HG02981 (cell line): ENCODE measurements around the gene MOK.

Experiments
- ATAC-seq: cut with Tn5 transposase; IDR thresholded peaks from one replicate; pipeline ENCODE4 v1.9.1; 2021; ENCODE audit warnings: mild to moderate bottlenecking, moderate library complexity; ENCODE audit not compliant: unreplicated experiment

MOK gene

GRCh38 chr14:102184316-102185035 is 120.5 kb downstream of the MOK start:
- no peak for ATAC-seq

- no peak for ATAC-seq
Measured at GRCh38 chr14:102183886-102184285, 121.1 kb downstream of the MOK start.

- ATAC-seq = no peak
Measured at GRCh38 chr14:102182936-102183619, 121.9 kb downstream of the MOK start.

- ATAC-seq = no peak
Measured at GRCh38 chr14:102182190-102182589, 122.8 kb downstream of the MOK start.

- no peak for ATAC-seq
Measured at GRCh38 chr14:102181187-102181586, 123.8 kb downstream of the MOK start.

GRCh38 chr14:102180248-102180998 is 124.5 kb downstream of the MOK start:
- no peak for ATAC-seq
